HepG2 (cell line): ENCODE data around the gene STX12. TPM values are rescaled to one million over a fixed set of nuclear protein-coding genes. Genes with fewer than 3 reads are reported as not detected.

ENCODE experiments used
- AHDC1 ChIP-seq: sonication (generic); formaldehyde crosslinking; IDR thresholded peaks from 2 replicates; pipeline ENCODE4 v1.5.1; 2020; ENCODE audit warnings: mild to moderate bottlenecking, missing genetic modification reagents, borderline replicate concordance
- ELF1 ChIP-seq: sonication (generic); formaldehyde crosslinking; IDR thresholded peaks from 2 replicates; pipeline ENCODE4 v1.4.0; 2020; ENCODE audit warnings: missing genetic modification reagents
- ESRRA ChIP-seq: sonication (generic); formaldehyde crosslinking; IDR thresholded peaks from 2 replicates; pipeline ENCODE4 v1.5.1; 2020; ENCODE audit warnings: mild to moderate bottlenecking, low read depth, missing genetic modification reagents
- GATA4 ChIP-seq: sonication (generic); IDR thresholded peaks from 2 replicates; pipeline ENCODE4 v1.6.1; 2016; ENCODE audit warnings: antibody characterized with exemption, low read depth, borderline replicate concordance
- MXD1 ChIP-seq: sonication (generic); formaldehyde crosslinking; IDR thresholded peaks from 2 replicates; pipeline ENCODE4 v1.4.0; 2020; ENCODE audit warnings: mild to moderate bottlenecking, missing genetic modification reagents
- NCOA2 ChIP-seq: sonication (generic); formaldehyde crosslinking; IDR thresholded peaks from 2 replicates; pipeline ENCODE4 v1.8.0; 2022; ENCODE audit warnings: inconsistent platforms
- SIN3B ChIP-seq: fragments of 150-350 bp; IDR thresholded peaks from 2 replicates; pipeline ENCODE4 v1.6.1; 2014; ENCODE audit warnings: low read length
- SRF ChIP-seq: IDR thresholded peaks from 2 replicates; pipeline ENCODE4 v1.6.1; 2011; ENCODE audit warnings: mild to moderate bottlenecking, low read depth, low read length, moderate library complexity
- YY1 ChIP-seq: IDR thresholded peaks from 2 replicates; pipeline ENCODE4 v1.6.1; 2011; ENCODE audit warnings: low read length, low read depth, moderate library complexity, mild to moderate bottlenecking; ENCODE audit not compliant: insufficient read depth, insufficient replicate concordance
- ZBTB44 ChIP-seq: sonication (generic); formaldehyde crosslinking; IDR thresholded peaks from 2 replicates; pipeline ENCODE4 v1.4.0; 2020; ENCODE audit warnings: missing genetic modification reagents
- ZNF362 ChIP-seq: sonication (generic); formaldehyde crosslinking; IDR thresholded peaks from 2 replicates; pipeline ENCODE4 v1.4.0; 2020; ENCODE audit warnings: missing genetic modification reagents, mild to moderate bottlenecking, borderline replicate concordance
- ZNF549 ChIP-seq: sonication (generic); formaldehyde crosslinking; IDR thresholded peaks from 2 replicates; pipeline ENCODE4 v1.5.0; 2020; ENCODE audit warnings: missing genetic modification reagents
- ZNF616 ChIP-seq: sonication (generic); formaldehyde crosslinking; IDR thresholded peaks from 2 replicates; pipeline ENCODE4 v1.5.0; 2020; ENCODE audit warnings: low read depth, mild to moderate bottlenecking, missing genetic modification reagents
- ZNF777 ChIP-seq: sonication (generic); formaldehyde crosslinking; IDR thresholded peaks from 2 replicates; pipeline ENCODE4 v1.4.0; 2020; ENCODE audit warnings: missing genetic modification reagents
- ZXDC ChIP-seq: sonication (generic); formaldehyde crosslinking; IDR thresholded peaks from 2 replicates; pipeline ENCODE4 v1.5.0; 2020; ENCODE audit warnings: mild to moderate bottlenecking, missing genetic modification reagents
- polyA plus RNA-seq, 8 experiments: library from polyadenylated mRNA; depleted of rRNA in 3 of 8; stranded (reverse) in 7 of 8; unstranded in 1 of 8; fragments of >200 nt; fragmentation: Illumina TruSeq in 4 of 8; extraction: Trizol in 4 of 8; gene quantifications; 2 replicates each; pipeline versions ENCODE4 v1.2.1 to v1.2.3, GENCODE V29; 2011 to 2016; ENCODE audit warnings: low read depth in 4 of 8, missing spikeins in 1 of 8, mixed read lengths in 1 of 8; ENCODE audit not compliant: insufficient read depth in 1 of 8
- total RNA-seq, 5 experiments: library from RNA; depleted of rRNA; stranded (reverse); fragments of >200 nt; fragmentation: Illumina TruSeq; extraction: Trizol; gene quantifications; 2 replicates each; pipeline ENCODE4 v1.2.3, GENCODE V29; 2016; ENCODE audit warnings: low read depth in 1 of 5

Gene STX12
- total and polyA plus RNA-seq, 2 of the 13 experiments (the other 11 are each of a cell fraction or from before 2014, with no cell fraction given): 9.0 to 19.7 TPM

- TF ChIP-seq ZXDC (CRISPR knock-in tag) (peak; percentile 72; the same call in 1 of the 2 replicates), ZBTB44 (CRISPR knock-in tag) (no peak), SRF (peak; percentile 51; the same call in 1 of the 2 replicates), SIN3B (peak; percentile 65; the same call in 1 of the 2 replicates), GATA4 (no peak; the same call in 1 of the 2 replicates), AHDC1 (CRISPR knock-in tag) (peak; percentile 67; the same call in 1 of the 2 replicates), NCOA2 (CRISPR knock-in tag) (0 out of 2 replicates have a peak, but pooled peaks have one; percentile 19), ZNF777 (CRISPR knock-in tag) (peak; percentile 33), ZNF549 (CRISPR knock-in tag) (no peak), YY1 (peak; percentile 98), ESRRA (no peak), ZNF362 (peak; percentile 99), ELF1 (CRISPR knock-in tag) (peak; percentile 59), MXD1 (CRISPR knock-in tag) (no peak), ZNF616 (CRISPR knock-in tag) (no peak)
Measured at GRCh38 chr1:27830621-27831440, 57.8 kb downstream of the STX12 start, which contains the start of gene PPP1R8 (continued).
